Thyroid gland (tissue), 4 donors: ENCODE results near the gene MAPK11. TPM values are rescaled to one million over a fixed set of nuclear protein-coding genes. Genes with fewer than 3 reads are reported as not detected.

Source experiments
- DNase-seq, 2 donors: peaks; one replicate each; pipeline ENCODE4 v3.0.0-alpha.2; 2019
- H3K27ac ChIP-seq, 3 donors: fragments of 200-600 bp; sonication (generic); 1 replicate in 2 of 3; 2 replicates in 1 of 3; pipeline ENCODE4 v1.5.1; 2016 to 2019; ENCODE audit warnings: mild to moderate bottlenecking in 1 of 3, moderate library complexity in 1 of 3
- H3K27me3 ChIP-seq: fragments of 200-600 bp; sonication (generic); one replicate; pipeline ENCODE4 v1.5.1; 2019
- H3K36me3 ChIP-seq, 2 donors: fragments of 200-600 bp; sonication (generic); one replicate each; pipeline ENCODE4 v1.5.1; 2016 to 2019
- H3K4me1 ChIP-seq, 2 donors: fragments of 200-600 bp; sonication (generic); one replicate each; pipeline ENCODE4 v1.5.1; 2017 to 2019
- H3K4me3 ChIP-seq, 3 donors: fragments of 200-600 bp; sonication (generic); replicated peaks in 1 of 3; 1 replicate in 2 of 3; 2 replicates in 1 of 3; pipeline ENCODE4 v1.5.1; 2016; ENCODE audit warnings: mild to moderate bottlenecking in 1 of 3
- H3K9me3 ChIP-seq: fragments of 200-600 bp; sonication (generic); one replicate; pipeline ENCODE4 v1.5.1; 2017
- POLR2A ChIP-seq, 2 donors: fragments of 450-650 bp; IDR thresholded peaks; one replicate each; pipeline ENCODE4 v1.6.1; 2017; ENCODE audit warnings: antibody characterized with exemption in 2 of 2, mild to moderate bottlenecking in 2 of 2, moderate library complexity in 1 of 2
- WGBS, 2 donors: methylation state at CpG; one replicate each; pipeline ENCODE4 v1.1.5; 2017; 5-methylcytosine and 5-hydroxymethylcytosine counted together
- intact Hi-C: fragments of 100-400 bp; cut with DNase I; formaldehyde crosslinking; loops from one replicate; pipeline ENCODE4 v1.15.1; 2023
- total RNA-seq, 4 donors: library from RNA; depleted of rRNA; stranded (reverse); fragments of >200 nt; gene quantifications; one replicate each; pipeline ENCODE4 v1.2.3, GENCODE V29; 2016
- TF ChIP-seq, protein P1 (sequence below), 6 experiments: fragments of 200-600 bp in 3 of 6; fragments of 450-650 bp in 3 of 6; sonication (generic) in 3 of 6; IDR thresholded peaks; one replicate each; pipeline ENCODE4 v1.5.1; 2016 to 2019; ENCODE audit warnings: antibody characterized with exemption in 6 of 6, mild to moderate bottlenecking in 2 of 6, inconsistent platforms in 1 of 6, moderate library complexity in 1 of 6

MAPK11 gene
- total RNA-seq, 4 donors from 2014 or later: 2.8 to 4.7 (median 4.0) TPM

DNA sequence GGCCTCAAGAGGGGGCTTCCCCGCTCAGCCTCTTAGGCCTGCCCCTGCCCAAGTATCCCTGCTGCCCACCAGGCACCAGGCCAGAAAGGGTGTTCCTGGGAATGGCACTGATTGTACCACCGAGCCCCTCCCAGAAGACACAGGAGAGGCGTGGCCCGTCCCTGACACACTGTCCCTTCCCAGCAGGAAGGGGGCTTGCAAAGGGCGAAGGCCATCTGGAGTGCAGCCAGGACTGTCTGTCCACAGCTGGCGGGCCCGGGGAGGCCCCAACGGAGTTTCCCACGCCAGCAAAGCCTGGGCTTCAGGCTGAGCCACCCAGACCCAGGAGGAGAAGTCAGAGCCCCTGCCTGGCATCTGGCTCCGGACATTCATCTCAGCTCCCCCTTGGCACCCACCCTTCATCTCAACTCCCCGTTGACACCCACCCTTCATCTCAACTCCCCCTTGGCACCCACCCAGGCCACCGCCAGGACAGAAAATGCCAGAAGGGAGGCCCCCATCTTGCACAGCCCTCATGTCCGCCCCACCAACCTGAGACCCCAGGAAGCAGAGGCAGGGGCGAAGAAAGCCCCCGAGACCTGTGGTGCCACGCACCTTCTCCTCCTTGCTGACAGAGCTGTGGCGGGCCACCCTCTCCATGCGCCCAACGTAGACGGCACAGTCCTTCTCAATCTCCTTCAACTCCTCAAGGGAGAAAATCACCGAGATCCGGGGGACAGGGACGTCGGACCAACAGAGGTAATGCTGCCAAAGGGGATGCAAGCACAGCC, 44.8 kb downstream of the MAPK11 start:
- no peak overlapping the region for H3K27ac ChIP-seq
- DNase-seq: no peak
- intact Hi-C loops: no loop called here
- H3K36me3 ChIP-seq: peaks cover 44 to 56% of the 10 kb centered on the region in 2 donors
- TF ChIP-seq, protein P1, sequence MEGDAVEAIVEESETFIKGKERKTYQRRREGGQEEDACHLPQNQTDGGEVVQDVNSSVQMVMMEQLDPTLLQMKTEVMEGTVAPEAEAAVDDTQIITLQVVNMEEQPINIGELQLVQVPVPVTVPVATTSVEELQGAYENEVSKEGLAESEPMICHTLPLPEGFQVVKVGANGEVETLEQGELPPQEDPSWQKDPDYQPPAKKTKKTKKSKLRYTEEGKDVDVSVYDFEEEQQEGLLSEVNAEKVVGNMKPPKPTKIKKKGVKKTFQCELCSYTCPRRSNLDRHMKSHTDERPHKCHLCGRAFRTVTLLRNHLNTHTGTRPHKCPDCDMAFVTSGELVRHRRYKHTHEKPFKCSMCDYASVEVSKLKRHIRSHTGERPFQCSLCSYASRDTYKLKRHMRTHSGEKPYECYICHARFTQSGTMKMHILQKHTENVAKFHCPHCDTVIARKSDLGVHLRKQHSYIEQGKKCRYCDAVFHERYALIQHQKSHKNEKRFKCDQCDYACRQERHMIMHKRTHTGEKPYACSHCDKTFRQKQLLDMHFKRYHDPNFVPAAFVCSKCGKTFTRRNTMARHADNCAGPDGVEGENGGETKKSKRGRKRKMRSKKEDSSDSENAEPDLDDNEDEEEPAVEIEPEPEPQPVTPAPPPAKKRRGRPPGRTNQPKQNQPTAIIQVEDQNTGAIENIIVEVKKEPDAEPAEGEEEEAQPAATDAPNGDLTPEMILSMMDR (IDR thresholded peaks at IDR 0.05): no peak
- TF ChIP-seq POLR2A (IDR thresholded peaks at IDR 0.05): no peak
- no peaks in the 10 kb centered on the region for H3K27me3 ChIP-seq
- 92 to 94% methylated on average over 14 to 17 of the region's 24 CpGs for WGBS, 2 donors
- H3K9me3 ChIP-seq: no peaks in the 10 kb centered on the region
- H3K4me3 ChIP-seq: no peak overlapping the region
- no peaks in the 10 kb centered on the region for H3K4me1 ChIP-seq

DNA sequence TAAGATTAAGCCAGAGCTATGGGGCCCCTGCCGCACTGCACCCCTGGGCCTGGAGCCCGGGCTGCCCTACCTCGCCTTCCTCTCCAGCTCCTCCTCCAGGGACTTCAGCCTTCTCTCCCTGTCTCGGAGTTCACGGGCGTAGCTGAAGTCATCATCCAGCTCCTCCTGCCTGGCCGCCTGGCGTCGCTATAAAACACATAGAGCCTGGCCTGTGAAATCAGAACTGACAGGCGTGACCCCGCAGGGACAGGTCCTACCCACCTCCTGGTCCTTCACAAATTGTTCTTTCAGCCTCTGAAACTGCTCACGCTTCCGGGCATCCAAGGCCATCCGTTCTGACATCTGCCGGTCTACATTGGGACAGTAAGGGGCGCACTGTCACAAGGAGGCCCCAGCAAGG, 46.1 kb downstream of the MAPK11 start:
- WGBS, 2 donors: 95 to 97% methylated on average over 16 of the region's 16 CpGs
- Histone ChIP-seq H3K27ac (no peak overlapping the region), H3K36me3 (peaks cover 46 to 59% of the 10 kb centered on the region in 2 donors), H3K9me3 (no peaks in the 10 kb centered on the region), H3K27me3 (no peaks in the 10 kb centered on the region), H3K4me1 (peaks cover 5 to 6% of the 10 kb centered on the region in 2 donors), H3K4me3 (no peak overlapping the region)
- intact Hi-C loops: no loop called here
- TF ChIP-seq, protein P1 (IDR thresholded peaks at IDR 0.05): no peak
- TF ChIP-seq POLR2A (IDR thresholded peaks at IDR 0.05): no peak
- DNase-seq: no peak

DNA sequence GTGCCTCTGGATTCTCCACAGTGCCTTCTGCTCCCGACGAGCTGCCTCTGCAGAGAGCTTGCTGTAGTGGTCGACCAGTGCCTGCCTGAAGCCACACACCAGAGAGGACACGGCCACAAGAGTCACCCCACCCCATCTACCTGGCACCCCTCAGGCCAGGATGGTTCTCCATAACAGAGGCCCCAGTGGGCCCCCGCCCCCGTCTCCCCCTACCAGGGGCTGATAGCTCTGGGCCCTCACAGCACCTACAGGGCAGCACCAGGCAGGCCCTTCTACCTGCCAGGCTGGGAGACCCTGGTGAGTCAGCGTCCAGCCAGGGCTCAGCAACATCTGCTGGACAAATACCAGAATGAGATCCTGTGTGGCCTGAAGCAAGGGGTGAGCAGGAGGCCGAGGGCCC, 47.7 kb downstream of the MAPK11 start:
- TF ChIP-seq, protein P1 (IDR thresholded peaks at IDR 0.05): no peak
- no peak for TF ChIP-seq POLR2A (IDR thresholded peaks at IDR 0.05)
- Histone ChIP-seq H3K36me3 (peaks cover 56 to 71% of the 10 kb centered on the region in 2 donors), H3K27ac (no peak overlapping the region), H3K4me3 (no peak overlapping the region), H3K27me3 (no peaks in the 10 kb centered on the region), H3K9me3 (no peaks in the 10 kb centered on the region), H3K4me1 (peaks cover 5 to 6% of the 10 kb centered on the region in 2 donors)
- intact Hi-C loops: no loop called here
- WGBS, 2 donors: 91% methylated on average over 4 to 7 of the region's 8 CpGs
- DNase-seq: no peak

DNA sequence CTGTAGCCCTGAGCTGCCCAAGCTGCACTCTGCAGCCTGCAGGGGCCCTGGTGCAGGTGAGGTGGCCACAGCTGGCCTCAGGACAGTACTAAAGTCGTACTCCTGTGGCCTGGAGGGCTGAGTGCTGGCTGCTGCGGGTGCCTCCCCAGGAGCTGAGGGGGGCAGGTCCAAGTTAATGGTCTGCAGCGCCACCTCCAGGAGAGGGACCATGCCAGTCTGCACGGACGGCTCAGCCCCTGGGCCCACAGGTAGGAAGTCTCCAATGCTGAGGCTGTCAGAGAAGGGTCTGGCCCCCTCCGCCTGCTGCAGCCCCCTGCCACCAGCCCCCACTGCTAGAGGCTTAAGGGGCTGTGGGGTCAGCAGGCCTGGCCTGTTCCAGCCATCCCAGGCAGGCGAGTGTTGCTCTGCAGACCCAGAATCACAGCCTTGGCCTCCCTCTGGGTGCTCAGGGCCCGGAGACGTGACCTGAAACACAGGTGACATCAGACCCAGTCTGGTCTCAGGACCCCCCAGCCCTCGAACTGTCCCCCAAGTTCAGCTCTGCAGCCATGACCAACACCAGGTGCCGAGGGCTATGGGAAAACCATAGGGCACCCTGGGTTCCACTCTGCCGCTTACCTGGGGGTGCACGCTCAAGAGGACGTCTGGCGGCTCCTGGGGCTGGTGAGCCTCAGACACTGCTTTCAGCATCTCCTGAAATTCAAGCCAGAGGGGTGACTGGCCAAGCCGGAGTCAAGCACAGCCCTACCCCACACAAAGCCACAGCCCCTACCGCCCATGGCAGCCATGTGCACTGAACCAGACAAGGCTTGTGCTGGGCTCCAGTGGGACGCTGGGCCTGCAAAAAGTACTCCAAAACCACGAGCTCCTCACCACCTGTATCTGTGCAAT, 48.5 kb downstream of the MAPK11 start:
- Histone ChIP-seq H3K27me3 (no peaks in the 10 kb centered on the region), H3K36me3 (peaks cover 63 to 78% of the 10 kb centered on the region in 2 donors), H3K4me1 (peaks cover 5 to 6% of the 10 kb centered on the region in 2 donors), H3K4me3 (no peak overlapping the region), H3K9me3 (no peaks in the 10 kb centered on the region), H3K27ac (no peak overlapping the region)
- 84 to 98% methylated on average over 10 to 12 of the region's 19 CpGs for WGBS, 2 donors
- intact Hi-C loops: no loop called here
- DNase-seq: no peak
- TF ChIP-seq, protein P1 (IDR thresholded peaks at IDR 0.05): no peak
- TF ChIP-seq POLR2A (IDR thresholded peaks at IDR 0.05): no peak
